Superior temporal gyrus (tissue), 1 donor: ENCODE measurements around the gene TPM4.
"Not testable (repeated sequence)": the region's sequence is repeated elsewhere in the genome, so short reads cannot be mapped to it uniquely, and the experiment has no call there.

Experiments
- DNase-seq: peaks from one replicate; pipeline ENCODE4 v3.0.0-alpha.2; 2016; ENCODE audit errors: extremely low spot score

TPM4 gene

DNA sequence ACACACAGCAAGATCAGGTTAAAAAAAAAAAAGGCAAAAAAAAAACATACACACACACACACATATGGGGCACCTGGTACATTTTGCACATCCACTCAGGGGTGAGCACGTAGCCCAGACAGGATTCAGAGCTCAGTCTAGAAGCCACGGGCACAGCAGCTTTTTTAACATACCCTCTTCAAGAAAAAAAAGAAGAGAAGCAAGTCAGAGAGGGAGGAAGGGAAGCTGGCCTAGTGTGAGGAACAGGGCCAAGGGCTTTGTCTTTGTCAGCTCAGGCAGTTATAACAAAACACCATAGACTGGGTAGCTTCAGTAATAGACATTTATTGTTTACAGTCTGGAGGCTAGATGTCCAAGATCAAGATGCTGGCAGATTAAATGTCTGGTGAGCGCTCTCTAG, 2.3 kb upstream of the TPM4 start:
- DNase-seq = no peak

DNA sequence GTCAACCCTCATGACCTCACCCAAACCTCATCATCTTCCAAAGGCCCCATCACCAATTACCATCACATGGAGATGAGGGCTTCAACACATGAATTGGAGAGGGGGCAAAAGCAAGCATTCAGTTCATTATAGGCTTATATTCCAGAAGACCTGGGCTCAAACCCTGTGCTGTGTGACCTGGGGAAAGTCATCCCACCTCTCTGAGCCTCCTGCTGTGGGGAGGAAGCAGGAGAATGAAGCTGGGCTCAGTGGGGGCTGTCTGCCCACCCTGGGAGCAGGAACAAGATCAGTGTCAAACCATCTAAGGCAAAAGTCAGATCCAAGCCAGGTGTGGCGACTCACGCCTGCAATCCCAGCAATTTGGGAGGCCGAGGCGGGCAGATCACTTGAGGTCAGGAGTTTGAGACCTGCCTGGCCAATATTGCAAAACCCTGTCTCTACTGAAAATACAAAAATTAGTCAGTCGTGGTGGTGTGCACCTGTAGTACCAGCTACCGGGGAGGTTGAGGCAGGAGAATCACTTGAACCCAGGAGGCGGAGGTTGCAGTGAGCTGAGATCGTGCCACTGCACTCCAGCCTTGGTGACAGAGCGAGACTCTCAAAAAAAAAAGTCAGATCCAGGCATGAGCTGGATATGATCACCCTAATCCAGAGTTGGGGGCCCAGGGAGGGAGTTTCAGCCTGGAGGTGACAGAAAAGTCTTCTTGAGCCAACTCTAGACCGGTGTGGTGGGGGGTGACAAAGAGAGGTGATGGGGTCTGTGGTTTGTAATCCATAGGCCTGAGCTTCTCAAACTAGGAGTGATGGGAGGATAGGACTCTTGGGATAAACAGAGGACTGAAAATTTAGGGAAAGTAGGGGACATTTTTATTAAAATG, 1.6 kb upstream of the TPM4 start:
- DNase-seq = no peak

DNA sequence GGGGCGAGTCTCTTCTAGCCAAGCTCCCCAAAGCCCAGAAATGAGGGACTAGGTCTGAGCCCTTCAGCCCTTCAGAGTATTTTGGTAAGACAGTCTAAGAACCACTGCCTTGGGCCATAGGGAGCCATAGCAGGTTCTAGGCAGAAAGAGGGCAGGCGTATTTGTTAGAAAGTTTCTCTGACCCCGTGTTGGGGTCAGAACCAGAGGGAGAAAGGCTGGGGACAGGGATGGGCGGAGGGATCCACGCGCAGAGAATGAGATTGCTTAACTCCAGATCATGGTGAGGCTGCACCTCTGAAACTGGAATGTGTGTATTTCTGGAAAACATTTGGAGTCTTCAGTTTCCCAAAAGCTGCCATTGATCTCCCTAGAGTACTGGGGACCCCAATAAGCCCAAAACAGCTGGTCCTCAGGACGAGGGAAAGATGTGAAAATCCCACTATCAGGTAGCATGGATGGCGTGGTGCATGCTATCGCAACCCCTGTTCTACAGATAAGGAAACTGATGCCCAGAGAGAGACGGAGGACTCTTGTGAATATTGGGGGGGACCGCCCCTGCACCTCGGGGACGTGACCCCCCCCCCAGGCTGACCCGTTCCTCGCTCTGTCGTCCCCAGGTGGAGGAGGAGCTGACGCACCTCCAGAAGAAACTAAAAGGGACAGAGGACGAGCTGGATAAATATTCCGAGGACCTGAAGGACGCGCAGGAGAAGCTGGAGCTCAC, 703 bp upstream of the TPM4 start:
- no peak for DNase-seq

DNA sequence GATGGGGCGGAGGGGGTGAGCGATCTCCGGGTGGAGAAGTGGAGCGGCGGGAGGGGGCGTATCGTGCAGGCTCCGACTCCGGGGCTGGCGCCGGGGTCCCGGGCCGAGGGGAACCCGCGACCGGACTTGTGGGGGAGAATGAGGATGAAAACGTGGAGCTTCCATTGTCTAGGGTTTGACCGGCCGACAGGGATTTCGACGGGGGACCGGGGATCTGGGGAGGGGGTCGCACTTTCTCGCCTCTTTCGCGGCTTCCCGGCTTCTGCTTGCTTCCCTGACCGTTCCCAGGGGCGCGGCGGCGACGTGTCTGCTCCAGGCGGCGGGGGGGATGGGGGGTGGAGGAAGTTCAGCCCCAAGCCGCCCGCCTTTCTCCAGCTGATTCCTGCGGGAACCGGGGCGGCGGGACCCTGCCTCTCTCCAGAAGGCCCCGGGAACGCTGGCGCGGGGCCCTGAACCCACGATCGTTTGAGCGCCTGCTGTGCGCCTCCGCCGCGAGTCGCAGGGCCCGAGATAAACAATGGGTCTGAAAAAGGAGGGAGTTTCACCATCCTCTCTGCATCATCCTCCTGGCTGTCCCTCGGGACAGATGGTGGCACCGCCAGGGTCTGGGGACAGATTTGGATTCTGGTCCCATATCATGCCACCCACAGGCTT, 790 bp downstream of the TPM4 start:
- peak; percentile 55 for DNase-seq

DNA sequence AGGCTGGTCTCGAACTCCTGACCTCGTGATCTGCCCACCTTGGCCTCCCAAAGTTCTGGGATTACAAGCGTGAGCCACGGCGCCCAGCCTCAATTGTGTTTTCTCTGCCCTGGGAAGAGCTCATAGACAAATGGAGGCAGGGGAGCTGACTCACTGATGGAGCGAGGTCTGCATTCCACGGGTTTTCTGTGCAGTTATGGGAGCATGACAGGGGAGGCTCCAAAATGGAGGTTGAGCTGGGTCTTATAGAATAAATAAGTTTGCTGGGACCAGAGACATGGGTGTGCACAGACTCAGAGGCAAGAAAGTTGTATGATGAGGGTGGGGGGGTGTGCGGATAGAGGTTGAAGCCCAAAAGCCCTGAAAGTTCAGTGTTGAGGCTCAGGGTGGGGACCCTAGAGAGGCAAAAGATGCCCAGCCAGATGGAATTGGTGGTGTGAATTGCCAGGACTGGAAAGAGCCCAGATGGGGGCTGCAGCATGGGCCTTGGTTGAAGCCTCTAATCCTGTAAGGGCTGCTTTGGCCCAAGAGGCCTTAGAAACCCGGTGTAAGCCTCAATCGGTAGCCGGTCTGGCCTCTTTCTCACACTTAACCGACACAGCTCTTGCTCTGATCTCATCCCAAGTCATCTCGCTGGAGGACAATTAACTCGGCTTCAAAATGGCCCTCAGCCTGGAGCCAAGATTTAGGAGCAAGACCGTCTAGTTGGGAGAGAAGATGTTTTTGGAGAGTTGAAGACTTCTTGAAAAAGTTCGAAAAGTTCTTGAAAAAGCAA, 1.9 kb downstream of the TPM4 start:
- DNase-seq = peak; percentile 37

DNA sequence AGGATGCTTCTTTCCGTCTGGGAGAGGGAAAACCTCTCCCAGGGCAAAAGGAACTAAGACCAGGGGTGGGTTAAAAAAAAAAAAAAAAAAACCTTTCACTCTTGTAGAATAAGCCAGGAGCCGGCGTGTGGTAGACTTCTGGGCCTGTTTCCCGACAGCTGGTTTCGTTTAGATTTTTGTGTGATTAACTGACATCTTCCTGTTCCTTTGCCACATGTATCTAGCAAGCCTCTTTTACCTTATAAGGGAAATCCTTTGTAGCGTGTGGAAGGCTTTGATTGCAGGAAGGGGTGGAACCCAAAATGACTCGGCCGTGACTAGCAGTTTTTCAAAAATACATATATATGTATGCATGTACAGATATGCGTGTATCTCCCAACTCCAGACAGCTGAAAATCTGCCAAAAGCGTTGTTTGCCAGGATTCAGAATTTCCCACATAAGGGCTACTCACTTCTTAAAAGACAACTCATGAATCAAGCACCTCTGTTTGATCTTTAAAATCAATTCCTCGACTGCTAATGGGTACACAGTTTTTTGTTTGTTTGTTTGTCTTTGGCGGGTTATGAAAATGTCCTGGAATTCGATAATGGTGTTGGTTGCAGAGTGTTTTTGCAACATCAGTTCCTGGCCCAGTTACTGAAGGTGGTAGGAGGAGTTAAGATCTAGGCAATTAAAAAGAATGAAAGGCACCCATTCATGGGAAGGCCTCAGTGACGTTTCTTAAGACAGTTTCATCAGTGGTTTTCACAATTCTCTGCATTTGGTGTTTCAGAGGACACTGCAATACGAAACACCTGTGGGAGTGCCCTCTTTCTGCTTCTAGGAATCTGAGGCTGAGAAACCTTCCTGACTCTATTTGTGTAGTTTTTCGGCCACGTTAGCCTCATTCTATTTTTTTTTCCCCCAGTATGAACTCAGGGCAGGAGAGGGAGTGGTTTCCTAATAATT, 2.7 kb downstream of the TPM4 start:
- DNase-seq = peak; percentile 68

DNA sequence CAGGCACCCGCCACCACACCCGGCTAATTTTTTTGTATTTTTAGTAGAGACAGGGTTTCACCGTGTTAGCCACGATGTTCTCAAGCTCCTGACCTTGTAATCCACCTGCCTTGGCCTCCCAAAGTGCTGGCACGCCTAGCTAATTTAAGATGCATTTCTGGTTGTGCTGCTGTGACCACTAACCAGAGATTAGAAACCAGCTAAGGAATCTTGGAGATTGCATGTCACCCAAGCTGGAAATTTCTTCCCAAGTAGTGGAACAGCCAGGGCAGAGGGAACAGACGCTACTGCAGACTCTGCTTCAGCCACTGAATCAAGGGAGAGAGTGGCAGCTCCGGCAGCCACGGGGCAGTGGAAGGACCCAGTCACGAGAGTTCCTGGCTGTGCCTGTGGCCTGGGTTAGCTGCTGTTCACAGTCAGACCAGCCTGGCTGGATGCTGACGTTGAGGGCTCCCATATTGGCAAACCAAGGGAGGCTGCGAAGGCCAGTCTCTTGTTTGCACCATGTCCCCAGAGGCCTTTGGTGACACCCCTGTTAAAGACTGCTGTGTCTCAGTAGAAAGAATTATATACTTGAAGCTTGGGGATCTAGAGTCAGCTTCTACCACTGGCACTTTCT, 7.9 kb downstream of the TPM4 start:
- DNase-seq = no peak

DNA sequence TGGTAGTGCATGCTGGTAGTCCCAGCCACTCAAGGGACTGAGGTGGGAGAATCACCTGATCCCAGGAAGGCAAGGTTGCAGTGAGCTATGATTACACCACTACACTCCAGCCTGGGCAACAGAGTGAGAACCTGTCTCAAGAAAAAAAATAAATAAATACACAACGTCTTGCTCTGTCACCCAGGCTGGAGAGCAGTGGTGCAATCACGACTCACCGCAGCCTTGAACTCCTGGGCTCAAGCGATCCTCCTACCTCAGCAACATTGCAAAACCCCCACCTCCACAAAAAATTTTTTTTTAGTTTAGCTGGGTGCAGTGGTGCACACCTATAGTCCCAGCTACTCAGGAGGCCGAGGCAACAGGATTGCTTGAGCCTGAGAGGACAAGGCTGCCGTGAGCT, 8.8 kb downstream of the TPM4 start:
- no peak for DNase-seq

DNA sequence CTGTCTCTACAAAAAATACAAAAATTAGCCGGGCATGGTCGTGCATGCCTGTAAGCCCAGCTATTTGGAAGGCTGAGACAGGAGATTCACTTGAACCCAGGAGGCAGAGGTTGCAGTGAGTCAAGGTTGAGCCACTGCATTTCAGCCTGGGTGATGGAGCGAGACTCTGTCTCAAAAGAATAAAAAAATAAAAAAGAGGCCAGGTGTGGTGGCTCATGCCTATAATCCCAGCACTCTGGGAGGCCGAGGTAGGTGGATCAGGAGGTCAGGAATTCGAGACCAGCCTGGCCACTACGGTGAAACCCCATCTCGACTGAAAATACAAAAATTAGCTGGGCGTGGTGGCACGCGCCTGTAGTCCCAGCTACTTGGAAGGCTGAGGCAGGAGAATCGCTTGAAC, 11.1 kb downstream of the TPM4 start:
- not testable (repeated sequence) for DNase-seq

DNA sequence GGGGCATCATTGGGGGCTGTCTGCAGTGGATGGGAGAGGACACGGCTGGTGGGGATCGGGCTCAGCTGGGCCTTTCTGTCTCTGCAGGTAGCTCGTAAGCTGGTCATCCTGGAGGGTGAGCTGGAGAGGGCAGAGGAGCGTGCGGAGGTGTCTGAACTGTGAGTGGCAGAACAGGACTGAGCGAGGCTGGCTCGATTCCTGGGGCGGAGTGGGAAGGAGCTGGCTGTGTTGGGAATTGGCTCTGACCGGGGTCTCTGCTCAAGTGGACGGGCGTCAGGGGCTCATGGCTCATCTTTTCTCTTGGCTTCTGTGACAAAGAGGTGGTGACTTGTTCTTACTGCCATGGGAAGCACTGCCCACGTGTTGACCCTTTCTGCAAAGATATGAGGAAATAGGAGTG, 11.6 kb downstream of the TPM4 start:
- DNase-seq = no peak

DNA sequence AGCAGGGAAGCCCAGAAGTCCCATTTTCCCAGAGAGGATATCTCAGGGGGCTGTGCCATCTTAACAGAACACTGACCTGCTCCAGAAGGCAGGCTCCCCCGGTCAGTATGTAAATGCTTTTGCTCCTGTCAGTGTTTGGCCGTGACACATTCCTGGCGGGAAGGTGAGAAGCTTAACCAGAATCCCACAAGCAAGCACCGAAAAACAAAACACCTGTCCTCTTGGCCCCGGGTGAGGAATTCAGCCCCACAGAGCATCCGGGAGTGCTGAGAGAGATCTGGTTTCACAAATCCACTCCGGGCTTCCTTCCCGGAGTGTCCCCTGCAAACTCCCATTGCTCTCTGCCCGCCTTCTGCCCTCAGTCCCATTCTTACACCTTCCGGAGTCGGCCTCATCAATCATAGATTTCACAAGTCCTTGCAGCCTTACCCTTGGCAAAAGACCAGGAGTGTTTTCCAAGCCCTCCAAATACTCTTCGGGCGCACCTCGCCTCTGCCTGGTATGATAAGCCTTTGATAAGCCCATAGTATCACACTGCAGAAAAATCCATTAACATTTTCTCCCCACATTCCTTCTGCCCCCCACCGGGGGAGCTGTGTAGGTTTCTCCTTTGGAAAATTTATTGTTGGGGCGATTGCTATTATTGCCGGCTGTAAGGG, 12.2 kb downstream of the TPM4 start:
- no peak for DNase-seq

DNA sequence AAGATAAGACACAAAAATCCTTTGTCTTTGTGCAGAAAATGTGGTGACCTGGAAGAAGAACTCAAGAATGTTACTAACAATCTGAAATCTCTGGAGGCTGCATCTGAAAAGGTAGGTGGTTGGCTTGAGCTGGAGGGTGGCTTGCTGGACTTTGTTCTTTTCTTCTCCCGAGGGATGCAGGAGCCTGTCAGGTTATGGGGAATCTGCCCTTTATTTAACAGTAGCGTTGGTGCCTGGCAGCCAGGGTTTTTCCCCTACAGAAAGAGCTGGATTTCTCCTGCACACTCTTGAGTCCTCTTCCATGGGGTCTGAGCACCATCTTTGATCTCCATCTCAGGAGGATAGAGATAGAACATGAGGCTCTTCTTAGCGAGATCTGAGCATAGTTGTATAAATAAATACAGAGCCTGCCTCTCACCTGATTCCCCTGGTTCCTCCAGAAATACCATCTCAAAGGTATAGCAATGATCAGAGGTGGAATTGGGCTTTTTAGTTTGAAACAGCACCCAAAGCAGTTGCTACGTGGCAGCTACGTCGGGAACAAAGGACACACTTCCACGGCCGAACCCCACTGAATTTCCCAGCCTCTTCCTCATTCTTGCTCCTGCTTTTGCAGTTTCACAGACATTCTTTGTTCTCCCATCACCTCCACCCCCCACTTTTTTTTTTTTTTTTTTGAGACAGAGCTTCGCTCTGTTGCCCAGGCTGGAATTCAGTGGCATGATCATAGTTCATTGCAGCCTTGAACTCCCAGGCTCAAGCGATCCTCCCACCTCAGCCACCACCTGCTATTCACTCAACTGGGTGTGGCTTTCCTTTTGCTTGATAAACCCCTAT, 12.9 kb downstream of the TPM4 start:
- no peak for DNase-seq

DNA sequence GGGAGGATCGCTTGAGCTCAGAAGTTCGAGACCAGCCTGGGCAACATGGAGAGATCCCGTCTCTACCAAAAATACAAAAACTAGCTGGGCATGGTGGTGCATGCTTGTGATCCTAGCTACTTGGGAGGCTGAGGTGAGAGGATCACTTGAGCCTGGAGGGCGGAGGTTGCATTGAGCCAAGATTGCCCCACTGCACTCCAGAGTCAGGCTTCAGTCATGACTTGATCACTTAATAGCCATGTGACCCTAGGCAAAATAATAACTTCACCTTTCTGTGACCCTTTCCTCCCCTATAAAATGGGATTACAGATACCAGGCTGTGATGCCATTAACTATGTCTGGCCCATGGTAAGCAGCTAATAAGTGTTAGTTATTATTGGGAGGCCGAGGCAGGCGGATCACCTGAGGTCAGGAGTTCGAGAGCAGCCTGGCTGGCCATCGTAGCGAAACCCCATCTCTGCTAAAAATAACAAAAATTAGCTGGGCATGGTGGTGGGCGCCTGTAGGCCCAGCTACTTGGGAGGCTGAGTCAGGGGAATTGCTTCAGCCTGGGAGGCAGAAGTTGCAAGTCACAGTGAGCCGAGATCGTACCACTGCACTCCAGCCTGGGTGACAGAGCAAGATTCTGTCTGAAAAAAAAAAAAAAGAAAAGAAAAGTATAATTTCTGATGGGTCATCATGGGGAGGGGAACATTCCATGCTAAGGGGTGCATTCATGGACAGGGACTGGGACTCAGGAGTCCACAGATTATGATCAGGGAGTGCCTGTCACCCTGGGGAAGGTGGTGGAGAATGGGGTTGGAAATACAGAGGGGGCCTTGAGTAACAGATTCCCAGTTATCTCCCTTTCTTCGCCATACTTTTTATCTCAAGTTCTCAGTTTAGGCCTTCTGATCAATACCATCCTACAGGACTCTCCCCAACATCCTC, 15.5 kb downstream of the TPM4 start:
- no peak for DNase-seq

DNA sequence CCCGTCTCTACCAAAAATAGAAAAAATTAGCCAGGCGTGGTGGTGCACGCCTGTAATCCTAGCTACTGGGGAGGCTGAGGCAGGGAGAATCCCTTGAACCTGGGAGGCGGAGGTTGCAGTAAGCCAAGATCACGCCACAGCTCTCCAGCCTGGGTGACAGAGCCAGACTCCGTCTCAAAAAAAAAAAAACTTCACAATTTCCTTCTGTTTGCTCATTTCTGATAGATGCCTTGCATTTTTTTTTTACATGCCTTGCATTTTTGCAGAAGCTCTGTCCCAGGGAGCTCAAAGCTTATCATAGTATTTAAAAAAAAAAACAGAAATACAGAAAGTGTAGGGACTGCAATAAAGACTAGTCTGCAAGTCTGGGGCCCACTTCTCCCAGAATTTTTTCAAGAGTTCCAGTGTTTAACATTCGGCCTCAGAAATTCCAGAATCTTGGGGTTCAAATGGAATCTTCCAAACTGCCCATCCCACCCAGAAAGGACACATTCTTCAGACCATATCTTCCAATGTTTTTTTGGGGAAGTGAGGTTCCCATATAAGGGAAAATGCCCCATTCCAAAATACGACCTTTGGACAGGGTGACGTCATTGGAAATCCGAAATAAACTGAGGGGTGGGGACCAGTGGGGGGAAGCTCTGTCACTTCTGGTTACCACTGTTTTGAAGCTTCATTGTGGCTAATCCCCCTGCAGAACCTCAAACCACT, 18.2 kb downstream of the TPM4 start:
- no peak for DNase-seq

DNA sequence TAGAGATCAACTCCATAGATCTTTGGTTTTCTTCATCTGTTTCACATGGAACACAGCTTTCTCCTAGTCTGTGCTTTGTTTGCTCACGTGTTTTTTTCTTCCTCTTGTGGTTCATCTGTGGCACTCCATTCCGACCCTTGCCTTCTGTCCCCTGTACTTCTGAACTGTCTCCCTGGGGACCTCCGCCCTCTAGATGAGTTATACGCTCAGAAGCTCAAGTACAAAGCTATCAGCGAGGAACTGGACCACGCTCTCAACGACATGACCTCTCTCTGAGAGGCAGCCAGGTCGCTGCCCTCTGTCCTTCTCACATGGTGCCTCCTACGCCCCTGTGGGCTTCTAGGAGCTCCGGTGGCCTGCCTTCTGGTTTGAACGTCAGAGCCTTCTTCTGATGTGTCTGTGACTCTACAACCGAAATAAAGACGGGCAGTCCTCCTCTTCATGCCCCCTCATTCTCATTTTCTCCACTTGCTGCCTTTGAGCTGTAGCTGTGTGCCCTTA, 18.8 kb downstream of the TPM4 start:
- no peak for DNase-seq

DNA sequence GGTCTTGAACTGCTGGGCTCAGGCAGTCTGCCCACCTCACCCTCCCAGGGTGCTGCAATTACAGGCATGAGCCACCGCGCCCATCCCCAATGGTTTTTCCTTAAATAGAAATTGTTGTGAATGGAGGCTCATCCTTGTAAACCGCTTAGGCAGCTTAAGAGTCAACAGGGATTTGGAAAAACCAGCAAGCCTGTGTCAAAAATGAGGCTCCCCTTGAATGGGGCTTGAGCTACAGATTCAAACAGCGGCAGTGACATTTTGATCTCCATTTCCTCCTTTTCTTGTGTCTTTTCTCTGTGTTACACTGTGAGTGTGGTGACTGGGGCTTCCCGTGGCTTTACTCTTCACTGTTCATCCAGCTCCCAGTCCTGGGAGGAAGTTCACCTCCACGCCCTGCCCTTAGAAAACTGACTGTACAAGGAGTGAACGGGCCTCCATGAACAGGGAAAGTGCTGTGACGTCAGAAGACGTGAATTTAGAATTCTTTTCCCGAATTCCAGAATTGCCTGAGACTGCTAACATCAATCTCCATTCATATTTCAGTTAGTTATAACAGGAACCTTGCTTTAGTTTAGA, 20.1 kb downstream of the TPM4 start:
- DNase-seq = no peak

DNA sequence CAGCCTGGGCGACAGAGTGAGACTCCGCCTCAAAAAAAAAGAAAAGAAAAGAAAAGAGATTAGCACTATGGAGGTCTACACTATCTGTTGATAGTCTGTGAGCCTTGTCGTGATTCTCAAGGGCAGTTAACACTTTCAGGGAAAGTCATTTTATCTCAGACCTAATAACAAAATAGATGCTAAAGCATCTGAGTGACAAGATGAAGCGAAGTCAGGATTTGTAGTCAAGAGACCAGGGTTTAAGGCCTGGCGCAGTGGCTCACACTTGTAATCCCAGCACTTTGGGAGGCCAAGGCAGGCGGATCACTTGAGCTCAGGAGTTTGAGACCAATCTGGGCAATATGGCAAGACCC, 22.1 kb downstream of the TPM4 start:
- DNase-seq = no peak
